Thyroid gland (tissue), 4 donors: ENCODE data around the gene MS4A3. TPM values are rescaled to one million over a fixed set of nuclear protein-coding genes. Genes with fewer than 3 reads are reported as not detected.

Experiments
- DNase-seq, 2 donors: peaks; one replicate each; pipeline ENCODE4 v3.0.0-alpha.2; 2019
- H3K27ac ChIP-seq, 3 donors: fragments of 200-600 bp; sonication (generic); 1 replicate in 2 of 3; 2 replicates in 1 of 3; pipeline ENCODE4 v1.5.1; 2016 to 2019; ENCODE audit warnings: mild to moderate bottlenecking in 1 of 3, moderate library complexity in 1 of 3
- H3K27me3 ChIP-seq: fragments of 200-600 bp; sonication (generic); one replicate; pipeline ENCODE4 v1.5.1; 2019
- H3K36me3 ChIP-seq, 2 donors: fragments of 200-600 bp; sonication (generic); one replicate each; pipeline ENCODE4 v1.5.1; 2016 to 2019
- H3K4me1 ChIP-seq, 2 donors: fragments of 200-600 bp; sonication (generic); one replicate each; pipeline ENCODE4 v1.5.1; 2017 to 2019
- H3K4me3 ChIP-seq, 3 donors: fragments of 200-600 bp; sonication (generic); replicated peaks in 1 of 3; 1 replicate in 2 of 3; 2 replicates in 1 of 3; pipeline ENCODE4 v1.5.1; 2016; ENCODE audit warnings: mild to moderate bottlenecking in 1 of 3
- H3K9me3 ChIP-seq: fragments of 200-600 bp; sonication (generic); one replicate; pipeline ENCODE4 v1.5.1; 2017
- POLR2A ChIP-seq, 2 donors: fragments of 450-650 bp; IDR thresholded peaks; one replicate each; pipeline ENCODE4 v1.6.1; 2017; ENCODE audit warnings: antibody characterized with exemption in 2 of 2, mild to moderate bottlenecking in 2 of 2, moderate library complexity in 1 of 2
- WGBS, 2 donors: methylation state at CpG; one replicate each; pipeline ENCODE4 v1.1.5; 2017; 5-methylcytosine and 5-hydroxymethylcytosine counted together
- intact Hi-C: fragments of 100-400 bp; cut with DNase I; formaldehyde crosslinking; loops from one replicate; pipeline ENCODE4 v1.15.1; 2023
- total RNA-seq, 4 donors: library from RNA; depleted of rRNA; stranded (reverse); fragments of >200 nt; gene quantifications; one replicate each; pipeline ENCODE4 v1.2.3, GENCODE V29; 2016
- TF ChIP-seq, protein P1 (sequence below), 6 experiments: fragments of 200-600 bp in 3 of 6; fragments of 450-650 bp in 3 of 6; sonication (generic) in 3 of 6; IDR thresholded peaks; one replicate each; pipeline ENCODE4 v1.5.1; 2016 to 2019; ENCODE audit warnings: antibody characterized with exemption in 6 of 6, mild to moderate bottlenecking in 2 of 6, inconsistent platforms in 1 of 6, moderate library complexity in 1 of 6

Gene MS4A3
- total RNA-seq, 4 donors from 2014 or later = not detected

DNA sequence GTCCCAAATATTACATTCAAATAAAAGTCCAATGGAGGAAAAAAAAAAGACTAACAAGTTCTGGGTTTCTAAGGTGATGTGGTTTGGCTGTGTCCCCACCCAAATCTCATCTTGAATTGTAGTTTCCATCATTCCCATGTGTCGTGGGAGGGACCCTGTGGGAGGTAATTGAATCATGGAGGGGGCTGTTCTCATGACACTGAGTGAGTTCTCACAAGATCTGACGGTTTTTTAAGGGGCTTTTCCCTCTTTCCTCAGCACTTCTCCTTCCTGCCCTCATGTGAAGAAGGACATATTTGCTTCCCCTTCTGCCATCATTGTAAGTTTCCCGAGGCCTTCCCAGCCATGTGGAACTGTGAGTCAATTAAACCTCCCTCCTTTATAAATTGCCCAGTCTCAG, 24.1 kb downstream of the MS4A3 start:
- H3K4me1 ChIP-seq = no peaks in the 10 kb centered on the region
- peaks cover 3% of the 10 kb centered on the region for H3K9me3 ChIP-seq
- no peaks in the 10 kb centered on the region for H3K36me3 ChIP-seq
- intact Hi-C loops = no loop called here
- no peaks in the 10 kb centered on the region for H3K27me3 ChIP-seq
- H3K4me3 ChIP-seq = no peak overlapping the region
- TF ChIP-seq POLR2A (IDR thresholded peaks at IDR 0.05) = no peak
- TF ChIP-seq, protein P1, sequence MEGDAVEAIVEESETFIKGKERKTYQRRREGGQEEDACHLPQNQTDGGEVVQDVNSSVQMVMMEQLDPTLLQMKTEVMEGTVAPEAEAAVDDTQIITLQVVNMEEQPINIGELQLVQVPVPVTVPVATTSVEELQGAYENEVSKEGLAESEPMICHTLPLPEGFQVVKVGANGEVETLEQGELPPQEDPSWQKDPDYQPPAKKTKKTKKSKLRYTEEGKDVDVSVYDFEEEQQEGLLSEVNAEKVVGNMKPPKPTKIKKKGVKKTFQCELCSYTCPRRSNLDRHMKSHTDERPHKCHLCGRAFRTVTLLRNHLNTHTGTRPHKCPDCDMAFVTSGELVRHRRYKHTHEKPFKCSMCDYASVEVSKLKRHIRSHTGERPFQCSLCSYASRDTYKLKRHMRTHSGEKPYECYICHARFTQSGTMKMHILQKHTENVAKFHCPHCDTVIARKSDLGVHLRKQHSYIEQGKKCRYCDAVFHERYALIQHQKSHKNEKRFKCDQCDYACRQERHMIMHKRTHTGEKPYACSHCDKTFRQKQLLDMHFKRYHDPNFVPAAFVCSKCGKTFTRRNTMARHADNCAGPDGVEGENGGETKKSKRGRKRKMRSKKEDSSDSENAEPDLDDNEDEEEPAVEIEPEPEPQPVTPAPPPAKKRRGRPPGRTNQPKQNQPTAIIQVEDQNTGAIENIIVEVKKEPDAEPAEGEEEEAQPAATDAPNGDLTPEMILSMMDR (IDR thresholded peaks at IDR 0.05) = no peak
- DNase-seq = no peak
- H3K27ac ChIP-seq = no peak overlapping the region
- WGBS, 2 donors = 56 to 63% methylated on average over 3 of the region's 3 CpGs

DNA sequence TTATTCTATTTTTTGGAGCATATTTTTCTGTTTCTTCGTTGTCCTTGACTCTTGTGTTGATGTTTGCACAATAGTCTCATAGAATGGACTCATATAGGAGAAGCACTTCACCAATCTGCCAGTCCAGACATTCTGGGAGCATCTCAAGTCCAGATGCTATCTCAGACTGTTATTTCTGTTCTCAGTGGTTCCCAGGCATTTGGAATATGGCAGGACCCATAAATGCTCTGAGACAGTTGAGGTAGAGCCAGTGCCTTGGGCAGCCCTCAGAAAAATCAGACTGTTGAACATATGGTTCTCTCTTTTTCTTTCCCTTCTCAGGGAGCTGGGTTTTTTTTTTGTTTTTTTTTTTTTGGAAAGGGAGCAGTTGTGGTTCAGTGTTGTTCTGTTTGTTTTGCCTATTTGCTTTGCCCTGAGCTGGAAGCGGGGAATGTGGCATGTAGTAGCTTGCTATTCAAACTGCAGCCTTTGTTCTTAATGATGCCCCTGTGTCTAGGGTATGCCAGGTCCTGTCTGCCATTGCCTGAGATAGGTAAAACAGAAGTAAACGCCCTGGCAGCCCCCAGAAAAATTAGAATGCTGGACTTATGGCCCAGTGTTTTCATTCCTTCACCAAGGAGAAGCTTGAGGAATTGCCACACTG, 28.3 kb downstream of the MS4A3 start:
- no peak for TF ChIP-seq POLR2A (IDR thresholded peaks at IDR 0.05)
- TF ChIP-seq, protein P1 (IDR thresholded peaks at IDR 0.05) = no peak
- no peak overlapping the region for H3K27ac ChIP-seq
- H3K9me3 ChIP-seq = peaks cover 3% of the 10 kb centered on the region
- DNase-seq = no peak
- no peaks in the 10 kb centered on the region for H3K4me1 ChIP-seq
- 44 to 46% methylated on average over 3 of the region's 3 CpGs for WGBS, 2 donors
- H3K4me3 ChIP-seq = no peak overlapping the region
- no peaks in the 10 kb centered on the region for H3K36me3 ChIP-seq
- no peaks in the 10 kb centered on the region for H3K27me3 ChIP-seq
- intact Hi-C loops = no loop called here

DNA sequence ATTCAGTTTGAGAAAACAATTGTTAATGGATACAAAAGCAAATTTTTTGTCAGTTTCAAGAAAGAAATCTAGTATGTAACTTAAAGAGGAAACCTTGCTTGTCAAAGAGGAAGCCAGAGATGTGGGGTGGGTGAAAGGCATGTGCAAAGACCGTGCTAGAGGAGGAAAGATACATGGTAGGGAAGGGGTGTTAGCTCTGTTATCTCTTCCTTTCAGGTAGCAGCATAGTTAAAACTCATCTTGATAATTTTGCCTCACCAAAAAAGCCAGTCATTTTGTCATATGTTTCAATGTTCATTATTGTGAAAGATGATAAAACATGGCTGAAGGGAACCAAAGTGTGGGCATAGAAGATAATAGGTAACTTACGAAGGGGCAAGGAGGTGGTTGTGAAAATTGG, 29.4 kb downstream of the MS4A3 start:
- TF ChIP-seq, protein P1 (IDR thresholded peaks at IDR 0.05) = no peak
- no peak for TF ChIP-seq POLR2A (IDR thresholded peaks at IDR 0.05)
- 79 to 82% methylated on average over 2 of the region's 2 CpGs for WGBS, 2 donors
- Histone ChIP-seq H3K27ac (no peak overlapping the region), H3K4me3 (no peak overlapping the region), H3K9me3 (peaks cover 3% of the 10 kb centered on the region), H3K36me3 (no peaks in the 10 kb centered on the region), H3K27me3 (no peaks in the 10 kb centered on the region), H3K4me1 (no peaks in the 10 kb centered on the region)
- DNase-seq = no peak
- intact Hi-C loops = no loop called here

DNA sequence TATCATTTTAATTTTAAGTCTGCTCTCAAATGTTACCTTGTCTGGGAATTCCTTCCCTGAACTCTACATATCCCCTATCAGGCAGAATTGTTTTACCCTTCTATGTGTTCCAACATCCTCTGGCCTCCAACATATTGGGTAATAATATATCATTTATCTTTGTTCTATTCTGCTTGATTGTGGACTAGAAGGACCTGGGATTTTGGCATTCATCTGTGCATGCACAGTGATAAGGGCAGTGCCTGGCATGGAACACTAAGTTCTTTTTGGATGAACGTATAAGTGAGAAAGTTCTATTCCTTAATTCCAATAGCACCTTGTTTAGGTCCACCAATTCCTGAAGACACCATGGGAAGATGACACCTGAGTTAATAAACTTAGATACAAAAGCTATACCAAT, 30.8 kb downstream of the MS4A3 start:
- H3K4me1 ChIP-seq = no peaks in the 10 kb centered on the region
- peaks cover 3% of the 10 kb centered on the region for H3K9me3 ChIP-seq
- intact Hi-C loops = no loop called here
- H3K36me3 ChIP-seq = no peaks in the 10 kb centered on the region
- H3K27me3 ChIP-seq = no peaks in the 10 kb centered on the region
- no peak overlapping the region for H3K4me3 ChIP-seq
- no peak for DNase-seq
- TF ChIP-seq, protein P1 (IDR thresholded peaks at IDR 0.05) = no peak
- TF ChIP-seq POLR2A (IDR thresholded peaks at IDR 0.05) = no peak
- 79 to 91% methylated on average over 1 of the region's 1 CpG for WGBS, 2 donors
- H3K27ac ChIP-seq = no peak overlapping the region

DNA sequence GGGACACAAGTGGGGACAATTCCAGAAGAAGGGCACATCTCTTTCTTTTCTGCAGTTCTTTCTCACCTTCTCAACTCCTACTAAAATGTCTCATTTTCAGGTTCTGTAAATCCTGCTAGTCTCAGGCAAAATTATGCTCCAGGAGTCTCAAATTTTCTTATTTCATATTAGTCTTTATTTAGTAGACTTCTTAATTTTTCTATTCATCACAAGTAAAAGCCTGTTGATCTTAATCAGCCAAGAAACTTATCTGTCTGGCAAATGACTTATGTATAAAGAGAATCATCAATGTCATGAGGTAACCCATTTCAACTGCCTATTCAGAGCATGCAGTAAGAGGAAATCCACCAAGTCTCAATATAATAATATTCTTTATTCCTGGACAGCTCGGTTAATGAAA, 31.9 kb downstream of the MS4A3 start, which contains the start of gene MS4A2:
MS4A2 (plus strand) TSS at position 301 of the 400 bp plus-strand sequence. CDS start 102 bp downstream, outside the sequence.
- intact Hi-C loops = no loop called here
- no peaks in the 10 kb centered on the region for H3K36me3 ChIP-seq
- 85 to 95% methylated on average over 1 of the region's 1 CpG for WGBS, 2 donors

More for the DNA sequence above, 31.9 kb downstream of the MS4A3 start, which contains the start of gene MS4A2:
- no peak for TF ChIP-seq POLR2A (IDR thresholded peaks at IDR 0.05)
- TF ChIP-seq, protein P1 (IDR thresholded peaks at IDR 0.05) = no peak
- Histone ChIP-seq H3K4me3 (no peak within 1 kb of the TSS), H3K4me1 (no peaks in the 10 kb centered on the region), H3K27me3 (no peaks in the 10 kb centered on the region), H3K9me3 (no peaks in the 10 kb centered on the region), H3K27ac (no peak within 1 kb of the TSS)
- no peak for DNase-seq
